GM12878 (cell line): ENCODE data around the gene DLG1. TPM values are rescaled to one million over a fixed set of nuclear protein-coding genes. Genes with fewer than 3 reads are reported as not detected.

Experiments
- ATAC-seq: fragments of 200-7000 bp; cut with Tn5 transposase; 3 replicates; pipeline ENCODE4 v1.9.1; 2020; ENCODE audit warnings: mild to moderate bottlenecking, moderate library complexity
- BruUV-seq: library from RNA; stranded (reverse); fragments of 400-500 nt; replicated peaks from 2 replicates; lab custom pipeline; 2021; lab: Mats Ljungman, UMichigan
- CTCF ChIA-PET: fragments of 300-600 bp; sonication (Branson Sonifier 250); formaldehyde crosslinking; extraction: SDS; loops from one replicate; lab custom pipeline; 2021; ENCODE audit warnings: inconsistent platforms; lab: Yijun Ruan, JAX
- POLR2A ChIA-PET: fragments of 350-600 bp; formaldehyde crosslinking; extraction: SDS; loops from one replicate; lab custom pipeline; 2021; ENCODE audit warnings: inconsistent platforms; lab: Charles Lee
- RAD21 ChIA-PET: fragments of 300-600 bp; sonication (Branson Sonifier 250); formaldehyde crosslinking; loops from one replicate; lab custom pipeline; 2023; ENCODE audit warnings: antibody characterized with exemption; ENCODE audit not compliant: unreplicated experiment; lab: Charles Lee
- SMC1A ChIA-PET: fragments of 300-600 bp; sonication (Branson Sonifier 250); formaldehyde crosslinking; loops from one replicate; lab custom pipeline; 2023; ENCODE audit not compliant: unreplicated experiment, uncharacterized antibody; lab: Charles Lee
- DNase-seq: peaks from one replicate; pipeline ENCODE4 v3.0.0-alpha.2; 2011; ENCODE audit warnings: low read depth, low spot score
- FAIRE-seq: peaks from 3 replicates; lab custom pipeline; 2011; peaks lifted over from hg19 to GRCh38; lab: Jason Lieb, UNC
- H2AFZ ChIP-seq: 2 replicates; pipeline ENCODE4 v1.6.0; 2011; ENCODE audit warnings: low read depth, low read length, control low read depth; ENCODE audit not compliant: control insufficient read depth
- H3K27ac ChIP-seq: 2 replicates; pipeline ENCODE4 v1.5.1; 2011; ENCODE audit warnings: control low read depth; ENCODE audit not compliant: control insufficient read depth, insufficient read depth
- H3K27me3 ChIP-seq, 2 experiments: replicated peaks in 1 of 2; 2 replicates each; pipeline versions ENCODE4 v1.6.0 to v1.6.1; 2011; ENCODE audit warnings: low read length in 1 of 2; ENCODE audit not compliant: control insufficient read depth in 2 of 2, insufficient read depth in 2 of 2
- H3K36me3 ChIP-seq, 2 experiments: 2 replicates each; pipeline ENCODE4 v1.5.1; 2011; ENCODE audit warnings: low read length in 1 of 2; ENCODE audit not compliant: control insufficient read depth in 2 of 2, insufficient read depth in 2 of 2
- H3K4me1 ChIP-seq: 2 replicates; pipeline ENCODE4 v1.6.1; 2011; ENCODE audit warnings: mild to moderate bottlenecking, low read length, moderate library complexity, mixed read lengths; ENCODE audit not compliant: control insufficient read depth, insufficient read depth
- H3K4me2 ChIP-seq: 2 replicates; pipeline ENCODE4 v1.6.0; 2011; ENCODE audit warnings: control low read depth; ENCODE audit not compliant: control insufficient read depth, insufficient read depth
- H3K4me3 ChIP-seq: fragments of 200-600 bp; sonication (generic); 2 replicates; pipeline ENCODE4 v1.5.1; 2016
- H3K79me2 ChIP-seq: 2 replicates; pipeline ENCODE4 v1.6.0; 2011; ENCODE audit warnings: low read length; ENCODE audit not compliant: control insufficient read depth, insufficient read depth
- H3K9ac ChIP-seq: 2 replicates; pipeline ENCODE4 v1.8.0; 2011; ENCODE audit warnings: low read length, control low read depth, mixed read lengths; ENCODE audit not compliant: control insufficient read depth, insufficient read depth
- H3K9me3 ChIP-seq: replicated peaks from 3 replicates; pipeline ENCODE4 v1.5.1; 2011; ENCODE audit warnings: mild to moderate bottlenecking, low read length; ENCODE audit not compliant: control insufficient read depth, insufficient read depth
- H4K20me1 ChIP-seq: 2 replicates; pipeline ENCODE4 v1.6.0; 2011; ENCODE audit not compliant: control insufficient read depth, insufficient read depth
- BACH1 ChIP-seq: fragments of 450-650 bp; IDR thresholded peaks from 2 replicates; pipeline ENCODE4 v1.6.1; 2017; ENCODE audit warnings: mild to moderate bottlenecking, borderline replicate concordance
- CEBPB ChIP-seq, 2 experiments: fragments of 150-350 bp in 1 of 2; IDR thresholded peaks; 2 replicates each; pipeline ENCODE4 v1.6.1; 2012 to 2014; ENCODE audit warnings: low read depth in 2 of 2, low read length in 2 of 2, borderline replicate concordance in 1 of 2, inconsistent platforms in 1 of 2
- CREB1 ChIP-seq: IDR thresholded peaks from 2 replicates; pipeline ENCODE4 v1.6.1; 2012; ENCODE audit warnings: low read depth, mild to moderate bottlenecking, inconsistent platforms
- DPF2 ChIP-seq: fragments of 450-650 bp; IDR thresholded peaks from 2 replicates; pipeline ENCODE4 v1.6.1; 2017; ENCODE audit warnings: mild to moderate bottlenecking
- KDM1A ChIP-seq: fragments of 200-600 bp; sonication (generic); IDR thresholded peaks from 2 replicates; pipeline ENCODE4 v1.6.1; 2016; ENCODE audit warnings: borderline replicate concordance
- MXI1 ChIP-seq: fragments of 150-350 bp; IDR thresholded peaks from 2 replicates; pipeline ENCODE4 v1.6.1; 2011; ENCODE audit warnings: low read depth, mild to moderate bottlenecking, inconsistent platforms, low read length, improper control_type of control experiment
- NR2F1 ChIP-seq: fragments of 450-650 bp; conservative IDR thresholded peaks from 2 replicates; pipeline ENCODE4 v1.6.1; 2017; ENCODE audit warnings: mild to moderate bottlenecking
- NRF1 ChIP-seq: conservative IDR thresholded peaks from 2 replicates; pipeline ENCODE4 v1.6.1; 2011; ENCODE audit warnings: mild to moderate bottlenecking, low read depth, low read length, improper control_type of control experiment
- POLR2A ChIP-seq: IDR thresholded peaks from 2 replicates; pipeline ENCODE4 v1.6.1; 2011; ENCODE audit warnings: low read depth, mild to moderate bottlenecking, low read length
- RB1 ChIP-seq: fragments of 450-650 bp; formaldehyde crosslinking; IDR thresholded peaks from 2 replicates; pipeline ENCODE4 v1.6.1; 2017; ENCODE audit warnings: mild to moderate bottlenecking, borderline replicate concordance
- RFX5 ChIP-seq: IDR thresholded peaks from 2 replicates; pipeline ENCODE4 v1.6.1; 2011; ENCODE audit warnings: low read depth, low read length, improper control_type of control experiment
- SRF ChIP-seq, 2 experiments: IDR thresholded peaks; 2 replicates each; pipeline ENCODE4 v1.6.1; 2011; ENCODE audit warnings: low read depth in 2 of 2, low read length in 2 of 2, mild to moderate bottlenecking in 1 of 2, moderate library complexity in 1 of 2
- ZBED1 ChIP-seq: IDR thresholded peaks from 2 replicates; pipeline ENCODE4 v1.6.1; 2016; ENCODE audit warnings: borderline replicate concordance
- ZNF207 ChIP-seq: fragments of 450-650 bp; IDR thresholded peaks from 2 replicates; pipeline ENCODE4 v1.6.1; 2014; ENCODE audit warnings: antibody characterized with exemption, mild to moderate bottlenecking, borderline replicate concordance
- ZNF24 ChIP-seq: fragments of 450-650 bp; IDR thresholded peaks from 2 replicates; pipeline ENCODE4 v1.6.1; 2017; ENCODE audit warnings: antibody characterized with exemption, mild to moderate bottlenecking
- ZNF622 ChIP-seq: fragments of 450-650 bp; IDR thresholded peaks from 2 replicates; pipeline ENCODE4 v1.6.1; 2017; ENCODE audit warnings: mild to moderate bottlenecking, inconsistent platforms
- ZNF687 ChIP-seq: fragments of 450-650 bp; IDR thresholded peaks from 2 replicates; pipeline ENCODE4 v1.6.1; 2017; ENCODE audit warnings: mild to moderate bottlenecking, moderate library complexity
- whole genome bisulfite sequencing: methylation state at CpG from one replicate; pipeline ENCODE4 v1.1.6; 2016; ENCODE audit warnings: low lambda C conversion rate; ENCODE audit not compliant: insufficient replicate concordance, insufficient coverage; ENCODE audit errors: missing lambda C conversion rate; 5-methylcytosine and 5-hydroxymethylcytosine counted together
- in situ Hi-C: fragments of 300-500 bp; cut with MboI; formaldehyde crosslinking; loops from 9 replicates; pipeline ENCODE4 v1.14.3; 2018; ENCODE audit warnings: mixed read lengths
- intact Hi-C: fragments of 100-400 bp; cut with micrococcal nuclease; formaldehyde crosslinking; loops from one replicate; pipeline ENCODE4 v1.14.2; 2022; ENCODE audit not compliant: unreplicated experiment
- polyA plus RNA-seq, 11 experiments: library from polyadenylated mRNA; depleted of rRNA in 4 of 11; unstranded in 6 of 11; stranded (reverse) in 5 of 11; fragments of >200 nt; fragmentation: Nextera tagmentation in 4 of 11; fragmentation: Illumina TruSeq in 1 of 11; extraction: Ambion mirVana in 4 of 11; extraction: Trizol in 1 of 11; gene quantifications; 1 replicate in 1 of 11; 2 replicates in 10 of 11; pipeline versions ENCODE4 v1.2.1 to v1.2.3, GENCODE V29; 2011 to 2016; ENCODE audit warnings: inconsistent platforms in 2 of 11, missing spikeins in 2 of 11, low read depth in 1 of 11
- total RNA-seq, 4 experiments: library from RNA; depleted of rRNA in 3 of 4; stranded (reverse); fragments of >200 nt in 3 of 4; fragmentation: Illumina TruSeq in 1 of 4; extraction: Trizol in 1 of 4; gene quantifications; 2 replicates each; pipeline versions ENCODE4 v1.2.1 to v1.2.3, GENCODE V29; 2013 to 2021

DLG1 gene
- total and polyA plus RNA-seq, 10 of the 15 experiments (the other 5 are each of a cell fraction or from before 2014, with no cell fraction given): 9.2 to 63.1 (median 40.1) TPM

DNA sequence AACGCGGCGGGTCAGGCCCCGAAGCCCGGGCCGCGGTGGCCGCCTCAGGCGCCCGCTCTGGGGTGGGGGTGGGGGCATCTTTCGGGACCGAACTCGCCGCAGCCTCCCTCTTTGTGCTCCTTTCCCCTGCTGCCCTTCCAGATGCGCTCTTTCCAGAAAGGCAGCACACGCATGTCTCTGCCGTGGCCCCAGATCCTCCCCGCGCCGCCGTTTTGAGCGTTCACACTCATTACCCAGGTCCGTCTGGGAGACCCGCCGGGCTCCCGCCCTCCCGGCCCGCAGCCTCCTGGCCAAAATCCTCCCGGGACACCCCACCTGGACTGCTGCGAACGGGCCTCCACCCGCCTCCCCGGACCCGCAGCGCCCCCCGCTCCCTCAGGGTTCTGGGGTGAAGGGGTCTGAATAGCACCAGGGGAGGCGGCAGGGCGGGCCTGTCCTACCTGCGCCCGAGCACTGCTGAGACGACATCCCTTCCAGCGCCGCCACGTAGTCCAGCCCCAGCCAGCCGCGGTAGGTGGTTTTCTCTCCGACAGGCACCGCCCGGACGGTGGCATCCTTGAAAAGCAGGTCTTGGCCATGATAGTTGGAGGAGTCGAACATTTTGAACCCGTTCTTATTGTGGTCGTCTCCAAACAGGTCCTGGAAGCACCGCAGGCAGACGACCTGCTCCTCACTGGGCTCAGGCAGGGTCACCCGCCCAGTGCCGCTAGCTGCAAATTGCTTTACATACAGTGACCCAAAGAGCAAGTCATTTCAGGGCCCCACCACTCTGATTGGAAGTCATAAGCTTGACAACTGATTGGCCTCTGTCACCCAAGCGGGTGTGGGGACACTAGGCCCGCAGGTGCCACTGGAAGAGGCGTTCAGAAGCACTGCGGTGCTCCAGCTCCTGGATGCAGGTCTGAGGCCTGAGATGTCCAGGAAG, 294.7 kb downstream of the DLG1 start (continued):
- TF ChIP-seq NRF1 (no peak), POLR2A (peak; percentile 6; the same call in 1 of the 2 replicates)

- Histone ChIP-seq H3K9ac (peak overlapping the region; percentile 79), H4K20me1 (no peaks in the 10 kb centered on the region), H3K27me3 (no peaks in the 10 kb centered on the region), H3K36me3 (no peaks in the 10 kb centered on the region), H3K9me3 (no peaks in the 10 kb centered on the region; the same call in 2 of the 3 replicates), H3K4me1 (peaks cover 9% of the 10 kb centered on the region), H3K79me2 (no peaks in the 10 kb centered on the region), H2AFZ (peak overlapping the region; percentile 80), H3K4me3 (peak overlapping the region; percentile 71), H3K4me2 (peak overlapping the region; percentile 86), H3K27ac (peak overlapping the region; percentile 70)
- ATAC-seq: peak; percentile 78
- ChIA-PET RAD21 (interaction anchor here (0.6 to 4.3 kb wide), 10 partner anchors 18 to 254 kb away, joined by 3 to 48 read pairs (median 3); partner anchors contain the start of gene MELTF), CTCF (interaction anchor here (0.6 to 6.2 kb wide), 8 partner anchors 20 to 255 kb away, joined by 3 to 45 read pairs (median 8); partner anchors contain the start of gene MELTF), SMC1A (interaction anchor here (1.2 to 4.6 kb wide), 5 partner anchors 12 to 220 kb away, joined by 4 to 33 read pairs (median 5); partner anchors contain the start of gene MELTF), POLR2A (interaction anchor here (0.6 to 2.9 kb wide), 6 partner anchors 20 to 430 kb away, joined by 3 to 13 read pairs (median 6); no protein-coding TSS in a partner anchor)
- no TSS peak for BruUV-seq
- intact Hi-C loops (loop anchor here (1.0 kb wide), 2 partner anchors 26 to 184 kb away; partner anchors contain the start of gene MELTF), in situ Hi-C loops (no loop called here)
- no peak for FAIRE-seq
- under 1% methylated on average over 49 of the region's 113 CpGs for WGBS
- no peak for DNase-seq
- TF ChIP-seq NR2F1: peak; percentile 77
- no peak for TF ChIP-seq SRF (IDR thresholded peaks at IDR 0.05; ENCODE audit: low read depth in 2 of 2, low read length in 2 of 2)
- peak; percentile 49 for TF ChIP-seq POLR2A
- no peak for TF ChIP-seq MXI1
- peak; percentile 96; the same call in 1 of the 2 replicates for TF ChIP-seq RB1
- TF ChIP-seq DPF2: peak; percentile 83
- TF ChIP-seq BACH1: peak; percentile 95
- TF ChIP-seq CREB1: no peak
- no peak for TF ChIP-seq ZNF687
- no peak for TF ChIP-seq CEBPB (IDR thresholded peaks at IDR 0.05; ENCODE audit: borderline replicate concordance in 1 of 2, low read depth in 2 of 2, low read length in 2 of 2)
- peak; percentile 40; the same call in 1 of the 2 replicates for TF ChIP-seq ZNF207
- TF ChIP-seq RFX5: no peak
- TF ChIP-seq ZBED1: no peak
- TF ChIP-seq ZNF24: 0 out of 2 replicates have a peak, but pooled peaks have one; percentile 20
- no peak for TF ChIP-seq ZNF622
- no peak for TF ChIP-seq KDM1A
Observed at GRCh38 chr3:197002701-197003454, 295.5 kb downstream of the DLG1 start.
